Measurements from ENCODE around the gene MARK3.

MARK3 gene

DNA sequence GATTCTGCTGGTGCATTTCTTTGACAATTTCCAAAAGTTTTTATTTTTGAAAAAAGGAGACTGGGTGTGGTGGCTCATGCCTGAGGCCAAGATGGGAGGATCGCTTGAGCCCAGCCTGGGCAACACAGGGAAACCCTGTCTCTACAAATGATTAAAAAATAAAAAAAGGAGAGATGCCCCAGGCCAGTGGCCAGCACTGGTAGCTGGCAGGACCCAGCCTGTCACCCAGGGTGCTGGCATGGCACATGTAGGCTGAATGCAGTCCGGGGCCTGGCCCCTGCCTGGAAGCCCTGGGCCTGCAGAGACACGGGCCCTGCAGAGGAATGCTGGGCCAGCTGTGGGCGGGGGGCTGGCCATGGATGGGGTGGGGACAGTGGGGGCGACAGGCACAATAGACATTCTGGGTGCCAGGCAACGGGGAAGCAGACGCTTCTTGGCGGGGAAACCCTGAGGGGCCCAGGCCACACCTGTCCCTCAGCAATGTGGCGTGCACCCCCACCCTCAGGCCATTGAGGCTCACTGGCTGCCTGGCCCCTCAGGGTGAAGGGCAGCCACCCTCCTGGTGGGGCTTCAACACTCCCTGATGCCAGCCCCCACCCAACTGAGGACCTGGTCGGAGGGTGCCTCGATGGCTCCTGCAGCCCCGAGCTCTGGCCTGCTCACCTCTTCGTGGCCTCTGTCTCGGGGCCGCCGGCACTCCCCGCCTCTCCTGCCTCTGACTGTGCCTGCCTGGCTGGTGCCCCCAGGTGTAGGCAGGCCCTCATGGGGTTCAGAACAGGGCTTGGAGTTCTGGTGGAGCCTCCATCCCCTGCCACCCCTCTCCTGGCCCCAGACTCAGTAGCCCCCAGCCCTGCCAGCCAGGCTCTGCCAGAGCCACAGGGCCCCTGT lies 155.8 kb downstream of the MARK3 start:
- FAIRE-seq, result no peak

DNA sequence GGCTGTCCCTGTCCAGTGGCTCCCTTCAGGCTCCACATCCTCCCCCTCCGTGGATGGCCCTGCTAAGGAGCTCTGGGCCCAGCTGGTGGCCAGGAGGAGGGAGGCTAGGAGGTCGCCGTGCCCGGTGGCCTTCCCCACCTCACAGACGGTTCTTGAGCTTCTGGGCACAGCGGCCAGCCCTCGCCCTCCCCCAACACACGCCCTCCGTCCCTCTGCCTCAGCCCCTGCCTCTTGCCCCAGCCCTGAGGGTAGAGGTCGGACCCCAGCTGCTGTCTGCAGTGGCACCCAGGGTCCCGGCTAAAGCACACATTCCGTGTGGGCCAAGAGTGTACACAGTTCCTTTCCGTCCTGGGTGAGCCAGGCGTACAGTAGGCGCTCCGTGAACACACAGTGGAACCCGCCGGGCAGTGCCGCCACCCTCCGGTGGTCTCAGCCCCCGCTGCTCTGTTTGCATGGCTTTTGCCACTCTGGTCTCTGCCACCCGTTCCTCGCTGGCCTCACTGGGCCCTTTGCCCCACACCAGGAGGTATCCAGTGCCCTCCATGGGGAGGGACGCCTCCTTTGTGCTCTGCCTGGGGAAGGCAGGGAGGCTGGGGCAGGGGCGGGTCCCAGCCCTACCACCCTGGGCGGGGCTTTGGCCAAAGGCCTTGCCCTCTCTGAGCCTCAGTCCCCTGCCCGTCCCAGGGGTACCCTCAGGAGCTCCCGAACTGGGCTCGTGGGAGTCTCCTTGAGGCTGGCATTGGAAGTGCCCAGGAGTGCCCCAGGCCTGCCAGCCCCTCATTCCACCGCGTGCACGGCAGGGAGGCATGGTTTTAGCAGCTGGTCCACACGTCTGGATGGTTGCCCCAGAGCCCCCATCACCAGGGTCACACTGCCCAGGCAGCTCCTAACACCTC lies 156.7 kb downstream of the MARK3 start:
- FAIRE-seq, result no peak

DNA sequence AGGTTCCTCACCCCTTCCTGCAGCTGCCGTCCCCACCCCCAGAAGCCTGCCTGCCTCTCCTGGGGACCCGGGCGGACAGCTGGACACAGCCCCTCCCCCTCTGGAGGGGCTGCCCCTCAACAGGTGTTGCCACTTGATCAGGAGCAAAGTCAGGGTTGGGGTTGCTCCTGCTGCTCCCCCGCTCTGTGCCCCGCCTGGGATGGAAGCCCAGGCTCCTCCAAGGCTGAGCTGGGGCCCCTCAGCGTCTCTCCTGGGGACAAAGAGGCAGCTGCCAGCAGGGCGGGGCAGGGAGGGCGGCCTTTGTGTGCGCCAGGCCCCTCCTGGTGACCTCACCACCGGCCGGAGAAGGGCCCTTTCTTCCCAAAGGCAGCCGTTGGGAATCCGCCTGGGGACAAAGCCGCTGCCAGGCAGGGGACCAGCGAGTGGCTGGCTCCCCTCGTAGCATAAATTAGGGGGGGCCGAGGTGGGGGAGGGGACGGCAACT lies 157.4 kb downstream of the MARK3 start:
- no peak for FAIRE-seq

DNA sequence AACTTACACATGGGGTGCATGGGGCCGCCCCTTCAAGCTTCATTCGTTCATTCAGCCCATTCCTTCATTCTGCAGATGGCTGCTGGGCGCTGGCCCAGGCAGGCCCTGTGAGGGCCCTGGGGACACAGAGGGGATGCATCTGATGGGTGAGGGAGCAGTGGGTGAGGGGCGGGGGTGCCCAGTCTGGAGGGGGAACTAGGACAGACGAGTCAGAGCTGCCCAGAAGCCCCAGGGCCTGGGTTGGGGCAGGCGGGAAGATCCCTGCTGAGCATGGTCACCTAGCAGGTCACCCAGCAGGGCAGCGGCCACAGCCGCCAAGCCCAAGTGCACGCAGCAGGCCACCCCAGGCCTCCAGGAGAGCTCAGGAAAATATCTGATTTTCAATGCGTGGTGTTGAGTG lies 157.9 kb downstream of the MARK3 start:
- FAIRE-seq, result no peak

DNA sequence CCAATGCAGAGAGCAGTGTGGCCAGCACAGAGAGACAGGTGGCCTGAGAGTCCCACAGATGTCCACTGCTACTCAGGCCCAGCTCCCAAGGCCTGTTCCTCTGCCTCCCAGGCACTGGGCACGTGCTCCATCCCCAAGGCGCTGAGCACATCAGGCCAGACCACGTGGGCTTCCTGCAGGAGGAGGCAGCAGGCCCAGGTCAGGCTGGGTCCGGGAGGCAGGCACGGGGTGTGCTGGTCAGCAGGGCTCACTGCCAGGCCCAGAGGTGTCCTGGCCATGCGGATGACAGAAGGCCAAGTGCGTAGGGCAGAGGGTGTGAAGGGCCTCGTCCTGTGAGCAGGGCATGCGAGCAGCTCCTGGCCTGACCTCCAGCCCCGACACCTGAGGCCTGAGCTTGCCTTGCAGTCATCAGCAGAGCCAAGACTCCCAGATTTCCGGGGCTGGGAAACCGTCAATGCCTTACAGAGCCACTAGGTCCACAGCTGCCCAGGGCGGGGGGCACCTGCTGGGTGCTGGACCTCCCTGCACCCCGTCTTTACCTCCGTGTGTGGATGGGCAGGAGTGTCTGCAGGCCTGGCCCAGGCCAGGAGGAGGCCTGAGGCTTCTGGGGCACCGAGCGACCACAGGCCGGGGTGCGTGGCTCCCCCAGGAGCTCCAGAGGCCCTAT lies 158.6 kb downstream of the MARK3 start:
- no peak for FAIRE-seq

DNA sequence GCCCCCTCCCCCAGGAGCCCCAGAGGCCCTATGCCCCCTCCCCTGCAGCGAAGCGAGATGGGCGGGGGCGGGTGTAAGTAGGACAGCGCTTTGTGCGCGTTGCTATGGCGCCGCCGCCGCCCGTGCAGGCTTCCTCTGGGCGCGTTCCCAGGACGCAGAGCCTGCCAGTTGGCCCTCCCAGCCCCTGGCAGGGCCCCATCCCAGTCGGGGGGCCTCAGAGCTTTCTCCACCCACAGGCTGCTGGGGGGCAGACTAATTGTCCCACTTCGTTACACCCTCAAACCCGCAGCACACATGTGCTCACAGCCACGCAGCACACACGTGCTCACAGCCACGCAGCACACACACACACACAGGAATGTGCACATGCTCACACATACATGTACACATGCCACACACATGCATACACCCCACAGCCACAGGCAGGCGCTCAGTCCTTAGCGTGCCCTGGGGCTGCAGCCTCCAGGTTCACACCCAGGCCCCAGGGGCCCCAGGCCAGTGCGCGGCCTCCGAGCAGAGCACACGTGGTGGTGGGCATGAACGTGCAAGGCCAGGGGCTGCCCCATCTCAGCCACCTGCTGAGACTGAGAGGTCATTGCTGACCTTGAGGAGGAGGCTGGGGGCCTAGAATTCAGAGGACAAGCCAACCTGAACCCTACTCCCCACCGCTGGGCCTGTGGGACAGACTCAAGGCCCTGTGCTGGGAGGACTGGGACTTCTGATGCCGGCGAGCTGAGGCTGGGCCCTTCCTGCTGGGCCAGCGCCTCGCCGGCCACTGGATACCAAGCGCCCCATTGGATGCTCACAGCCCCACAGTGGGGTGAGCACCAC lies 159.4 kb downstream of the MARK3 start:
- no peak for FAIRE-seq

DNA sequence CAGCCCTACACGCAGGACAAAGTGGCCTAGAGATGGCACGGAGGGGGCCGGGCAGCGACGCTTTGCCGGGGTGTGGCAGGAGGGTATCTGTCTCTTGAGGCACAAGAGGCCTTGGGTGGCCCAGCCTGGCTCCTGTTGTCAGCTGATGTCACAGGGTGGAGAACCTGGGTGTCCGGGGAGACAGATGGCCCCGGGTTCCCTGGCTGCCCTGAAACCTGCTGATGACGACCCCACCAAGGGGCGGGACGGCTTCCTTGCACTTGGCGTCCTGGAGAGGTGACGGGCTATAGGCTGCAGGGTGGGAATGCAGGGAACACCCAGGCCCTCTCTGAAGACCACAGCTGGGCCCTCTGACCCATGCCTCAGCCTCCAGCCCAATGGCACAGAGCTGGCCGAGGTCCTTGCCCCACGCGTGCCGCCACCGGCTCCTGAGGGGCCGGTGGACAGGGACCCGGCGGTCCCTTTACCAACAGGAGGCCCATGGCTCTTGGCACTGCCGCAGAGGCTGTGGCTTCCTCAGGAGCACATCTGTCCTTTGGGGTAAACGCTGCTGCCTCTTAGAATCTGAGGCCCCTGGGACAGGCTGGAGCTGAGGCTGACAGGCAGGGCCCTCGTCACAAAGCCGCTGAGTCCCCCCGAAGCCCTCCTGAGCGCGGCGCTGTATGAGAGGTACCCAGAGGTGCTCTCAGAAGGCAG lies 160.2 kb downstream of the MARK3 start:
- FAIRE-seq, result no peak

DNA sequence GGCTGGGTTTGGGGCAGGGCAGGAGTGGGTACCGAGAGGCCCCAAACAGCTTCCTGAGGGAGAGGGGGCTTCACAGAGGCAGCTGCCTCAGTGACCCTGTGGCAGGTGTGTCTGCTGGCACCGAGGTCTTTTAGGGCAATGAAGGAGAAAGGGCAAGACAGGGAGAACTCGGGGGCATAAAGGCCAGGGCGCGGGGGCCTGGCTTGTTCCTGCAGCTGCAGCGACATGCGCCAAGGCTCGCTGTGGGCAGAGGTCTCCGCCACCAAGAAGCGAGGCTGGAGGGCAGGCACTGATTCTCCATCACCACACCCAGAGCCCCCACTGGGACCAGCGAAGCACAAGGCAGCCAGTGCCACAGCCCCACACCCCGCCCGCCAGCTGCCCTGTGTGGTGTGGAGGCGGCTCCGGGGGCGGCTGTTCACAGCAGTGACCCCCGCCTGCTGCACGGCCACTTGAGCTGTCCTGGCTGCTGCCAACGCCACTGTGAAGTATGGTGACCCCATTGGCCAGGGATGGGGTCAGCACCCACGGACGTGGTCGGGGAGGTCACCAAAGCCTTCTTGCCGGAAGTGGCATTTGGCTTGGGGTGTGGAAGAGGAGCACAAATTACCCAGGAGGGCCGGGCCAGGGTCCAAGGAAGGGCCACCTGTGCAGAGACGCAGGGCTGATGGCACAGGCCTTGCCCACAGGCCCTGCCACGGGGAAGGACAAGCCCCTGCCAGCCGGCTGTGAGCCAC lies 160.9 kb downstream of the MARK3 start:
- no peak for FAIRE-seq

DNA sequence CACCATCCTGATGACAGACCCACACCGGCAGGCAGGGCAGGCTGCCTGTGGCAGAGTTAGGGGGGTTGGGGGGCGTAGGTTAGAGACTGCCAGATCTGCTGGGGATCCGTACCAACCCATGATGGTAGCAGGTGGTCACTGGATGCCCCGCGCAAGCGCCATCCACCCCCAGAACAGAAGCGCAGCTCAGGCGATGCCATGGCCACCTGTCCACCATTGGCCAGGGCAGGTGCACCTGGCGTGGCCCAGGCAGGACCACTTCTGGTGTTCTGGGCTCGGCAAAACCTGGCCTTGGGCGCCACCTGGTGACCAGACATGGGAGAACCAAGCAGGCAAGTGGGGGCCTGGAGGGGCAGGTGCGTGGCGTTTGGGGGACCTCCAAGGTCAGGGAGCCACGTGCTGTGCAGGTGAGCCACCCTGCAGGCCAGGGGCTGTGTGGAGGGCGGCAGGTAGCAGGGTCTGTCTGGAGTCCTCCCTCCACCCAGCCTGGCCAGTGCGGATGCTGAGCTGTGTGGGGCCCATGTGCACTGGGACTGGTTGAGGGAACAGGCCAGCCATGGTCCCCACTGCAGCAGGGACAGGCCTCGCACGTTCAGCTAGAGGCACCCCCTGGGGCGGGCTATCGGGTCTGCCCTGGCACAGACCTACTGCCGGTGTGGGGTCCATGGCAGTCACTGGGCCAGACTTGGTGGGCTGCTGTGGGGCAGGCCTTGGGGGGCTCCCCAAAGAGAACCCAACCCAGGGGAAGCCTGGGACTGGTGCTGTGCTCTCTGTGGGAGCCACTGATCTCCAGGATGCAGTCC lies 161.6 kb downstream of the MARK3 start:
- no peak for FAIRE-seq

DNA sequence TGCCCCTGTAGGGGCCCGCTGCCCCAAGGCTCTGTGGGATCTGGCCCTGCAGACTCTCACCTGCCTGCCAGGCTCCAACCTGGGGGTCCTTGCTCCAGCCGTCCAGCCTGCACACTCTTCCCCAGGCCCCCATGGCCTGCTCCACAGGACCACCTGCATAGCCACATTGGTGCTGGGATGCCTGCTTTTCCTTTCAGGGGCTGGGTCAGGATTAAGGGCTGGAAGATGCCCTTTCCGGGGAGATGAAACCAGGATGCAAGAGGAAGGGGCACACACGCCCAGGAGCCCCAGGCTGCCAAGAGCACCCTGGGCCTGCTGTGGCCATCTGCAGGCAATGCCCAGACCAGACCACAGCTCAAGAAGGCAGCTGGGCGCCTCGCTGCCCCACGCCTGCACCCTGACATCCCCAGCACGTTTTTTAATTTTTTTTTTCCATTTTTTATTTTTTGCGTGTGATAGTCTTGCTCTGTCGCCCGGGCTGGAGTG lies 162.3 kb downstream of the MARK3 start:
- no peak for FAIRE-seq

DNA sequence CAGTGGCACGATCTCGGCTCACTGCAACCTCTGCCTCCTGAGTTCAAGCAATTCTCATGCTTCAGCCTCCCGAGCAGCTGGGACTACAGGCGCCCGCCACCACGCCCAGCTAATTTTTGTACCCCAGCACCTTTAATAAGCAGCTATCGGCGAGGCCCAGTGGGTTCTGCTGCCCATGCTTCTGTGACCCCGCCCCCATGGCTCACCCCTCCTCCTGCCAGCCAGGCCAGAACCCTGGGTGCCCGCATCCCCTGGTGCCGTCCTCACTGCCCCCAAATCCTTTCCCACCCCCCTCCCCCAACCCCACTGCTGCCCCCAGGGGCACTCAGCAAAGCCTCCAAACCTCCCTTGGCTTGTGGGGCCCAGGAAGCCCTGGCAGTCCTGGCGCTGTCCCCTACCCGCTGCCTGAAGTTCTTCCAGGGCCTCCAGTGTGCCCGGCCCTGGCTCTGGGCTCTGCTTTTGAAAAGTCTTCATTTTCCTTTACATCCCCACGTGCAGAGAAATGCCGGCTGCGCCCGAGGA lies 162.8 kb downstream of the MARK3 start:
- no peak for FAIRE-seq

DNA sequence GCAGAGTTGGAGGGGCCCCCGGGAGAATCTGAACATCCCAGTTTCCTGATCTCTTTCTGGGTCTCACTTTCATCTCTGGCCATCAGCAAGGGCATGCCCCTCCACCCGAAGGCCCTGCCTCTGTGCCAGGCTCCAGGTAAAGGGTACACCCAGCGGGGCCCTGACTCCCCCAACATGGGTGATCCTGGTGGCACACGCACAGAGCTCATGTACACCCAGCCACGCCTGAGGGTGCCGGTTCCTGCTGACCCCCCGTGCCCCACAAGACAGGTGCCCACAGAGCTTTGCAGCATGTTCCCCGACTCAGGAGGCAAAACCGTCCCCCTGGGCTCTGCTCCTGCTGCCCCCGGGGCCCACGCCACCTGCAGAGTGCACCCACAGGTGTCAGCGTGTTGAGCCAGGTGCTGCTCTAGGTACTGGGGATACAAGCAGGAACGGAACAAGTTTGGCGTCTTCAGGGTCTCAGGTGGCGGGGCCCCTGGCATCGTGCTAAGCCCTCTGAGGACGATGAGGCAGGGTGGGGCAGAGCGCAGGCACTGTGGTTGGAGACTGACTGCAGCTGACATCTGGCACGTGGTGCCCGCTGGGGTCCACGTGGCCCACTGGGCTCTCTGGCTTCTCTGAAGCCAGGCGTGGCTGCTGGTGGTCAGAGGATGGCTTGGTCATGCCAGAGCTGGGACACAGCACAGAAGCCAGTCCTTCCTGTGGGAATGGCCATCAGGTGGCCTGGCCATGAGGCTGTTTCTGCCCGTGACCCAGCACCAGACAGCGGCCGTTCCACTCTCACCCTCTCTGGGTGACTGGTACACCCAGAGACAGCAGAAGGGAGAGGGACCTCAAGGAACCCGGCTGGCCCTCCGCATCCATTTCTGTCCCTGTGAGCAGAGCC lies 163.5 kb downstream of the MARK3 start:
- no peak for FAIRE-seq

DNA sequence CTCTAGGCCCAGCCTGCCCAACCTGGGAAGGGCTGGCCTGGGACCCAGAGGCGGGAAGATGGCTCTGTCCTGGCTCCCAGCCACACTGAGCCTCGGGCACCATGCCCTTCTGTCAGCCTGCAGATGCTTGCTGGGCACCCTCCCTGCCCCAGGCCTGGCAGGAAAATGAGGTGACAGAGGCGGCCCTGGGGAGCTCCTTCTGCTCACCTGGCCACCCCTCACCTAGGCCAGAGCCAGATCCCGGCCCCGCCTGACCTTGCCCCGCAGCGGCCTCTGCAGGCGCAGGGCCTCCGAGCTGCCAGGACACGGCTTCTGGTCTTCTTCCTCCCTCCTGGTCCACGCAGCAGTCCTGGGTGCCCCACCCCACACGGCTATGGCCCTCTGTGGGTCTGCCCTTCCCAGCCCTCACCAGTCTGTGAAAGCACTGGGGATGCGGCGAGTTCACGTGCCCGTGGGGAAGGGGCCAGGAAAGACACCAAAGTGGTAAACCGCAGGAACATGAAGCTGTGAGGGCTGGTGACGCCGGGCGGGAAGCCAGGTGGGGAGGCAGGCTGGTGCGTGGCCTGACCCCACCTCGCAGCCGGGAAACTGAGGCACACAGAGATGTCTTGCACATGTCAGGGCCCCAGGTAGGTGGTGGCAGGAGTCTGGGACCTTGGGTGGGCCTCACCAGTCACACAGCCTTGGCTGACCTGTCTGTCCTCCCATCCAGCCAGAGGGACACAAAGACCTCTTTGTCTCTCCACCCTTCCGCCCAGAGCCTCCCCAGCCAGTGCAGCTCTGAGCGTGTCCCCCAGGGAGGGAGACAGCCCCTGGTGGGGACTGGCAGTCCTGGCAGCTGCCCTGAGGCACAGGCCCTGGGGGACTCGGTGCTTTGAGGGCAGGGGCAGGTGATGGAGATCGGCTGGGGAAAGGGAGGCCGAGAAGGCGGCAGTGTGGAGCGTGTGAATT lies 164.4 kb downstream of the MARK3 start:
- no peak for FAIRE-seq

DNA sequence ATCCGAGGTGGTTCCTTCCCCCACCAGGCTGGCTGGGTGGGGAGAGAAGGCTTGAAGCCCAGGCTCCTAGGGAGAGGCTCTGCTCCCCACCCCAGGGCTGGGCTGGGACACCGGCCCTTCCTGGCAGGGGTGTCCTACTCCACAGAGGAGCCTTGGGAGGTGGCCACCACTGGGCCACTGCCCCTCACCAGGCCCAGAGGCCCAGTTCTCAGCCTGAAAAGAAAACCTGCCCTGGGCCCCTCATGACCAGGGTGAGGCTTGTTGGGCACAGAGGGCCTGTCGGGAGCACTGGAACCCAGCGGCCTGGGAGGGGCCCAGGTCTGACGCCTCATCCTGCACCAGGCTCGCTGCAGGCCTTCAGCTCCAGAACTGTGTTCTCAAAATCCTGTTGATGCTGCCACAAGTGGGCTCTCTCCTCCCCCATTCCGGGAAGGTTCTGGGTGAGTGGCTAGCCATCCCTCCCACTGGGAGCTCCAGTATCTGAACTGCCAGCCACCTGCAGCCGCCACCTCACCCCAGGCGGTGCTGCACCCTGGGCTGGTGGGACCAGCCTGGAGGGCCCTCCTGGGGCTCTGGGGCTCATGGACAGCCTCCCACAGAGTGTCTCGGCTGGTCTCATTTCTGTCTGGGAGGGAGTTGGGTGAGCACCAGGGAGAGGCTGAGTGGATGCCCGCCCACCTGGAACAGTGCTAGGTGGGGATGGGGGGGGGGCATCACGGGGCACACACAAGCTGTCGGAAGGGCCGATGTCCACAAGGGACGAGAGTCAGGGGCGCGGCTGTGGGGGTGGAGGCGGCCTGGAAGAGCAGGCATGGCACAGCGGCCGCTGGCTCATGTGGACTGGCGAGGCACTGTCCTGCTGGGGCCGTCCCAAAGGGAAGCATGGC lies 165.5 kb downstream of the MARK3 start:
- no peak for FAIRE-seq

DNA sequence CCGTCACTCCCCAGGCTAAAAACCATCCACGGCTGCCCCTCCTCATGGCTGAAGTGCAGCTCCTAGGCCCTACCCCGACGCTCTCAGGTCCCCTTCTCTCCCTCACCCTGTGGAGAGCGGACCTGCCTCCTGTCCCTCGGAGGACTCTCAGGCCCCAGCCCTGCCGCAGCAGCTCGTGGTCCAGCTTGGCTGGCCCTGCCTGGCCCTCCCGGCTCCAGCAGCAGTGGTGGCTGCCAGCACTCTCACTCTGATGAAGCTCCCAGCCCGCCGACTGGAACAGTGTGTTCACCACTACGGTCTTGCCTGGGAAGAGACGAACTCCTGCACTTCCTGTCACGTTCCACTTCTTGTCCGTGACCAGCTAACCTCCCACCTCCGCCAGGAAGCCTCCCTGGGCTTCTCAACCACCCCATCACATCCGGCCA lies 166.1 kb downstream of the MARK3 start:
- no peak for FAIRE-seq

All from islet of Langerhans (tissue), 1 donor.